HepG2 (cell line): ENCODE data around the gene ZSWIM8. TPM values are rescaled to one million over a fixed set of nuclear protein-coding genes. Genes with fewer than 3 reads are reported as not detected.

Experiments
- AGO2 ChIP-seq: fragments of 200-400 bp; formaldehyde crosslinking; optimal IDR thresholded peaks from 2 replicates; pipeline ENCODE3; 2017; ENCODE audit warnings: mild to moderate bottlenecking, low read depth, low read length, moderate library complexity
- ARNT2 ChIP-seq: sonication (generic); formaldehyde crosslinking; IDR thresholded peaks from 2 replicates; pipeline ENCODE4 v1.8.0; 2022; ENCODE audit warnings: mild to moderate bottlenecking, low read depth, missing genetic modification reagents, moderate library complexity
- HMGXB3 ChIP-seq: sonication (generic); formaldehyde crosslinking; IDR thresholded peaks from 2 replicates; pipeline ENCODE4 v1.4.0; 2020; ENCODE audit warnings: missing genetic modification reagents, borderline replicate concordance
- KDM1A ChIP-seq: IDR thresholded peaks from 2 replicates; pipeline ENCODE4 v1.6.1; 2016; ENCODE audit warnings: missing compliant biosample characterization
- KLF11 ChIP-seq: IDR thresholded peaks from 2 replicates; pipeline ENCODE4 v1.6.1; 2016; ENCODE audit warnings: missing compliant biosample characterization
- KLF6 ChIP-seq: IDR thresholded peaks from 2 replicates; pipeline ENCODE4 v1.8.0; 2016; ENCODE audit warnings: missing biosample characterization, missing genetic modification reagents
- MATR3 ChIP-seq: sonication (generic); formaldehyde crosslinking; IDR thresholded peaks from 2 replicates; pipeline ENCODE4 v1.4.0; 2020; ENCODE audit warnings: missing genetic modification reagents
- NFE2L1 ChIP-seq: sonication (generic); formaldehyde crosslinking; IDR thresholded peaks from 2 replicates; pipeline ENCODE4 v1.4.0; 2020; ENCODE audit warnings: missing genetic modification reagents, mild to moderate bottlenecking, borderline replicate concordance
- PHF8 ChIP-seq: sonication (generic); formaldehyde crosslinking; IDR thresholded peaks from 2 replicates; pipeline ENCODE4 v1.5.0; 2020; ENCODE audit warnings: missing genetic modification reagents
- RCOR2 ChIP-seq: IDR thresholded peaks from 2 replicates; pipeline ENCODE4 v1.6.1; 2016; ENCODE audit warnings: missing biosample characterization, missing genetic modification reagents
- SAP130 ChIP-seq: IDR thresholded peaks from 2 replicates; pipeline ENCODE4 v1.6.1; 2016; ENCODE audit warnings: low read depth
- TRIM24 ChIP-seq: sonication (generic); formaldehyde crosslinking; IDR thresholded peaks from 2 replicates; pipeline ENCODE4 v1.8.0; 2022; ENCODE audit warnings: mild to moderate bottlenecking, missing genetic modification reagents
- ZFP82 ChIP-seq: sonication (generic); formaldehyde crosslinking; IDR thresholded peaks from 2 replicates; pipeline ENCODE4 v1.5.1; 2020; ENCODE audit warnings: mild to moderate bottlenecking, missing genetic modification reagents, borderline replicate concordance
- ZNF296 ChIP-seq: sonication (generic); formaldehyde crosslinking; conservative IDR thresholded peaks from 2 replicates; pipeline ENCODE4 v1.5.0; 2020; ENCODE audit warnings: mild to moderate bottlenecking, missing genetic modification reagents
- ZNF460 ChIP-seq: sonication (generic); formaldehyde crosslinking; IDR thresholded peaks from 2 replicates; pipeline ENCODE4 v1.5.1; 2020; ENCODE audit warnings: missing genetic modification reagents, mild to moderate bottlenecking, borderline replicate concordance
- ZNF597 ChIP-seq: sonication (generic); formaldehyde crosslinking; IDR thresholded peaks from 2 replicates; pipeline ENCODE4 v1.5.0; 2020; ENCODE audit warnings: missing genetic modification reagents
- ZNF660 ChIP-seq: sonication (generic); formaldehyde crosslinking; IDR thresholded peaks from 2 replicates; pipeline ENCODE4 v1.5.1; 2020; ENCODE audit warnings: mild to moderate bottlenecking, low read depth, missing genetic modification reagents, borderline replicate concordance
- ZNF883 ChIP-seq: sonication (generic); formaldehyde crosslinking; IDR thresholded peaks from 2 replicates; pipeline ENCODE4 v1.5.1; 2020; ENCODE audit warnings: mild to moderate bottlenecking, missing genetic modification reagents; ENCODE audit errors: not compliant biosample characterization
- polyA plus RNA-seq, 8 experiments: library from polyadenylated mRNA; depleted of rRNA in 3 of 8; stranded (reverse) in 7 of 8; unstranded in 1 of 8; fragments of >200 nt; fragmentation: Illumina TruSeq in 4 of 8; extraction: Trizol in 4 of 8; gene quantifications; 2 replicates each; pipeline versions ENCODE4 v1.2.1 to v1.2.3, GENCODE V29; 2011 to 2016; ENCODE audit warnings: low read depth in 4 of 8, missing spikeins in 1 of 8, mixed read lengths in 1 of 8; ENCODE audit not compliant: insufficient read depth in 1 of 8
- total RNA-seq, 5 experiments: library from RNA; depleted of rRNA; stranded (reverse); fragments of >200 nt; fragmentation: Illumina TruSeq; extraction: Trizol; gene quantifications; 2 replicates each; pipeline ENCODE4 v1.2.3, GENCODE V29; 2016; ENCODE audit warnings: low read depth in 1 of 5
- TF ChIP-seq, protein P1 (sequence below): sonication (generic); formaldehyde crosslinking; IDR thresholded peaks from 2 replicates; pipeline ENCODE4 v1.4.0; 2020; ENCODE audit warnings: missing genetic modification reagents
- TF ChIP-seq, protein P2 (sequence below): sonication (generic); formaldehyde crosslinking; IDR thresholded peaks from 2 replicates; pipeline ENCODE4 v1.8.1; 2023; ENCODE audit warnings: missing genetic modification reagents, inconsistent platforms, borderline replicate concordance
- TF ChIP-seq, protein P3 (sequence below): IDR thresholded peaks from 2 replicates; pipeline ENCODE4 v1.6.1; 2016; ENCODE audit warnings: mild to moderate bottlenecking

The ZSWIM8 gene
- total and polyA plus RNA-seq, 2 of the 13 experiments (the other 11 are each of a cell fraction or from before 2014, with no cell fraction given), result 39.9 to 98.2 TPM

DNA sequence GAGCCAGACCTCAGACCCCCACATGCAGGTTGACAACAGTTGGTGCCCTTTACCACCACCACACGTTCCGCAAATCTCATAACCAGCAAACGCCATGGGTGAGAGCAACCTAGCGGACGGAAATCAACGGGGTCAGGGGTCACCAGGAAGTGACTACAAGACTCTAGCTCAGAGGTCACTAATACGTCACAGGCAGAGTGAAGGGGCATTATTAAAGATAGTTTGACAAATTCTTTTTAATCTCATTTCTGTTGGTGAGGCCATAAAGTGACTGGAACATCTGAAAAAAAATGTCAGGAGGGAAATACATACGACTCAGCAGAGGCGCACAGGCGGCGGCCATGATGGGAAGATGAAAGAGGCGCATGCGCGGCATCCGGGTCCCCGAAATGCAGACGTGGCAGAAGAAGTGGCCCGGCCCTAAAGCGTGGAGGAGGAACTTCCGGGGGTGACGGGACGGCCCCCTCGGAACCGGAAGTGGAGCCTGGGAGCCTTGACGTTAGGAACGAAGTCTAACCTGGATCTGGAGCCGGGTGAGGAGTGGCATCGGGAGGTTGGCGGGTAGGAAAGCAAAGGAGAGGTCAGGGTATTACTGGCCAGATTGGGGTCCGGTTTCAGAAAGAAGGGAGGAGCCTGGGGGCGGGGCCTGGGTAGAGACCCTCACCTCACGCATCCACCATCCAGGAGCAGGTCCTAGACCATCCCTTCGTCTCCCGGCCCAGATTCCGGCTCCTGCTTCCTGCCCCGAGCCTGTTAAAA is 41.3 kb upstream of the ZSWIM8 start, which contains the start of gene SEC24C (continued):
- TF ChIP-seq ZFP82 (peak; percentile 59; the same call in 1 of the 2 replicates), NFE2L1 (CRISPR knock-in tag) (no peak), ZNF460 (CRISPR knock-in tag) (no peak; the same call in 1 of the 2 replicates), SAP130 (CRISPR knock-in tag) (peak; percentile 95), KLF11 (CRISPR knock-in tag) (no peak), TRIM24 (CRISPR knock-in tag) (no peak), KLF6 (peak; percentile 85), HMGXB3 (no peak), AGO2 (peak; percentile 31), ZNF660 (CRISPR knock-in tag) (no peak), ZNF597 (CRISPR knock-in tag) (no peak), ZNF296 (CRISPR knock-in tag) (no peak), ZNF883 (peak; percentile 57), RCOR2 (CRISPR knock-in tag) (no peak), ARNT2 (CRISPR knock-in tag) (no peak), PHF8 (CRISPR knock-in tag) (peak; percentile 62), KDM1A (CRISPR knock-in tag) (no peak), MATR3 (CRISPR knock-in tag) (no peak)
- TF ChIP-seq, protein P1, sequence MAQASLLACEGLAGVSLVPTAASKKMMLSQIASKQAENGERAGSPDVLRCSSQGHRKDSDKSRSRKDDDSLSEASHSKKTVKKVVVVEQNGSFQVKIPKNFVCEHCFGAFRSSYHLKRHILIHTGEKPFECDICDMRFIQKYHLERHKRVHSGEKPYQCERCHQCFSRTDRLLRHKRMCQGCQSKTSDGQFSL, result no peak
- TF ChIP-seq, protein P2, sequence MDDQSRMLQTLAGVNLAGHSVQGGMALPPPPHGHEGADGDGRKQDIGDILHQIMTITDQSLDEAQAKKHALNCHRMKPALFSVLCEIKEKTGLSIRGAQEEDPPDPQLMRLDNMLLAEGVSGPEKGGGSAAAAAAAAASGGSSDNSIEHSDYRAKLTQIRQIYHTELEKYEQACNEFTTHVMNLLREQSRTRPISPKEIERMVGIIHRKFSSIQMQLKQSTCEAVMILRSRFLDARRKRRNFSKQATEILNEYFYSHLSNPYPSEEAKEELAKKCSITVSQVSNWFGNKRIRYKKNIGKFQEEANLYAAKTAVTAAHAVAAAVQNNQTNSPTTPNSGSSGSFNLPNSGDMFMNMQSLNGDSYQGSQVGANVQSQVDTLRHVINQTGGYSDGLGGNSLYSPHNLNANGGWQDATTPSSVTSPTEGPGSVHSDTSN (CRISPR knock-in tag), result no peak
- TF ChIP-seq, protein P3, sequence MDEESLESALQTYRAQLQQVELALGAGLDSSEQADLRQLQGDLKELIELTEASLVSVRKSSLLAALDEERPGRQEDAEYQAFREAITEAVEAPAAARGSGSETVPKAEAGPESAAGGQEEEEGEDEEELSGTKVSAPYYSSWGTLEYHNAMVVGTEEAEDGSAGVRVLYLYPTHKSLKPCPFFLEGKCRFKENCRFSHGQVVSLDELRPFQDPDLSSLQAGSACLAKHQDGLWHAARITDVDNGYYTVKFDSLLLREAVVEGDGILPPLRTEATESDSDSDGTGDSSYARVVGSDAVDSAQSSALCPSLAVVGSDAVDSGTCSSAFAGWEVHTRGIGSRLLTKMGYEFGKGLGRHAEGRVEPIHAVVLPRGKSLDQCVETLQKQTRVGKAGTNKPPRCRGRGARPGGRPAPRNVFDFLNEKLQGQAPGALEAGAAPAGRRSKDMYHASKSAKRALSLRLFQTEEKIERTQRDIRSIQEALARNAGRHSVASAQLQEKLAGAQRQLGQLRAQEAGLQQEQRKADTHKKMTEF (CRISPR knock-in tag), result peak; percentile 83
